Stimulated activated memory B cell treated with anti-CD40 and anti-IgM and Interleukin-4, amounts not matched to agents 10 μg/mL and 1 μg/mL and 100 μg/mL, for 72 hours (primary cell): ENCODE measurements around the gene KLHL4.
"Not testable (repeated sequence)": the region's sequence is repeated elsewhere in the genome, so short reads cannot be mapped to it uniquely, and the experiment has no call there.

Experiments used
- ATAC-seq: fragments of 150-1000 bp; cut with Tn5 transposase; 2 replicates; pipeline ENCODE4 v1.10.0; 2021
- H3K27ac Mint-ChIP-seq: one replicate; pipeline ENCODE4 v1.8.0; 2022; ENCODE audit warnings: mild to moderate bottlenecking, mixed read lengths
- H3K27me3 Mint-ChIP-seq: one replicate; pipeline ENCODE4 v1.8.0; 2022; ENCODE audit warnings: mixed read lengths
- H3K36me3 Mint-ChIP-seq: one replicate; pipeline ENCODE4 v1.8.0; 2022; ENCODE audit warnings: mixed read lengths
- H3K4me1 Mint-ChIP-seq: one replicate; pipeline ENCODE4 v1.8.0; 2022; ENCODE audit warnings: mixed read lengths
- H3K4me3 Mint-ChIP-seq: one replicate; pipeline ENCODE4 v1.8.0; 2022; ENCODE audit warnings: mild to moderate bottlenecking, moderate library complexity, mixed read lengths
- H3K9me3 Mint-ChIP-seq: one replicate; pipeline ENCODE4 v1.8.0; 2022; ENCODE audit warnings: mixed read lengths

KLHL4 gene

GRCh38 chrX:87703469-87703868, 185.9 kb downstream of the KLHL4 start:
- not testable (repeated sequence) for H3K4me3 Mint-ChIP-seq, ATAC-seq, H3K4me1 Mint-ChIP-seq, H3K36me3 Mint-ChIP-seq, H3K9me3 Mint-ChIP-seq, H3K27me3 Mint-ChIP-seq, H3K27ac Mint-ChIP-seq

- Mint-ChIP-seq H3K27me3 (no peaks in the 10 kb centered on the region), H3K36me3 (no peaks in the 10 kb centered on the region)
Measured at GRCh38 chrX:87706134-87706533, 188.5 kb downstream of the KLHL4 start.

GRCh38 chrX:87710580-87710979, 193.0 kb downstream of the KLHL4 start:
- Mint-ChIP-seq H3K9me3 (peaks cover 7% of the 10 kb centered on the region), H3K27me3 (no peaks in the 10 kb centered on the region), H3K4me1 (no peaks in the 10 kb centered on the region), H3K27ac (no peak overlapping the region), H3K4me3 (no peak overlapping the region), H3K36me3 (no peaks in the 10 kb centered on the region)
- ATAC-seq = no peak

More at GRCh38 chrX:87706134-87706533, 188.5 kb downstream of the KLHL4 start:
- H3K27ac Mint-ChIP-seq = no peak overlapping the region
- no peaks in the 10 kb centered on the region for H3K4me1 Mint-ChIP-seq
- H3K9me3 Mint-ChIP-seq = peaks cover 5% of the 10 kb centered on the region
- no peak overlapping the region for H3K4me3 Mint-ChIP-seq
- ATAC-seq = no peak
